Measurements from ENCODE around the gene KDM2B. TPM values are rescaled to one million over a fixed set of nuclear protein-coding genes. Genes with fewer than 3 reads are reported as not detected.

Gene KDM2B
- total and polyA plus RNA-seq, 10 of the 15 experiments (the other 5 are each of a cell fraction or from before 2014, with no cell fraction given), result 13.6 to 124 (median 40.4) TPM

GRCh38 chr12:121536054-121536898 is 44.5 kb downstream of the KDM2B start (continued):
- TF ChIP-seq CTCF (IDR thresholded peaks at IDR 0.05 in 2 of 3, conservative IDR thresholded peaks at IDR 0.05 in 1 of 3; ENCODE audit: control insufficient read depth in 2 of 3, extremely low read depth in 1 of 3, insufficient read depth in 1 of 3, low read depth in 3 of 3, low read length in 3 of 3) (no peak), RCOR1 (conservative IDR thresholded peaks at IDR 0.05; ENCODE audit: low read depth, low read length) (peak; percentile 72; the same call in 1 of the 2 replicates), ZNF274 (IDR thresholded peaks at IDR 0.05; ENCODE audit: insufficient read depth, insufficient read length) (no peak), SPI1 (IDR thresholded peaks at IDR 0.05; ENCODE audit: borderline replicate concordance, insufficient read depth, low read depth, low read length) (no peak), FOXK2 (IDR thresholded peaks at IDR 0.05) (no peak), SUPT20H (IDR thresholded peaks at IDR 0.05; ENCODE audit: borderline replicate concordance, control insufficient read depth, low read depth, low read length) (no peak), ZSCAN29 (IDR thresholded peaks at IDR 0.05) (no peak), SREBF2 (IDR thresholded peaks at IDR 0.05; ENCODE audit: low read length) (no peak), ZBTB11 (CRISPR knock-in tag; IDR thresholded peaks at IDR 0.05) (no peak), KLF5 (IDR thresholded peaks at IDR 0.05; ENCODE audit: partially characterized antibody) (peak; percentile 36), POLR2AphosphoS5 (IDR thresholded peaks at IDR 0.05; ENCODE audit: low read length) (peak; percentile 63; the same call in 1 of the 2 replicates)

Data from GM12878 (cell line).